Thyroid gland (tissue), 4 donors: ENCODE results near the gene DUSP15.

Source experiments
- CTCF ChIP-seq, 6 experiments: fragments of 200-600 bp in 3 of 6; fragments of 450-650 bp in 3 of 6; sonication (generic) in 3 of 6; IDR thresholded peaks; one replicate each; pipeline ENCODE4 v1.5.1; 2016 to 2019; ENCODE audit warnings: antibody characterized with exemption in 6 of 6, mild to moderate bottlenecking in 2 of 6, inconsistent platforms in 1 of 6, moderate library complexity in 1 of 6
- POLR2A ChIP-seq, 2 donors: fragments of 450-650 bp; IDR thresholded peaks; one replicate each; pipeline ENCODE4 v1.6.1; 2017; ENCODE audit warnings: antibody characterized with exemption in 2 of 2, mild to moderate bottlenecking in 2 of 2, moderate library complexity in 1 of 2

DNA sequence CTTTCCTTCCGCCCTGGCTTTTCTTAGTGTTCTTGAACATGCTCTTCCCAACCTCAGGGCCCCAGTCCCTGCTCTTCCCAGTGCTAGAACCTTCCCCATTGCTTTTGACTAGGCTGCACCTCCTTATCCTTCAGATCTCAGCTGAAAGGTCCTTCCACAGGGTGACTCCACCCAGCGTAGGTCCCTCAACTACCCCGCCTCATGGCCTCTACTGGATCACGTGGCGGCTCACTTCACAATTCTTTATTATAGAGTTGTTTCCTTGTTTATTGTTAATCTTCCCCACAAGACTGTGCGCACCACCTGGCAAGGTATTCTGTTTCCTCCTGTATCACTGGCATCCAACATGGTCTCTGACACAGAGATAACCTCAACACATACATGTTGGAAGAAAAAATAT lies 31.3 kb upstream of the DUSP15 start:
- TF ChIP-seq POLR2A (IDR thresholded peaks at IDR 0.05) (no peak), CTCF (IDR thresholded peaks at IDR 0.05) (no peak)
